Lower lobe of right lung (tissue), 2 donors: ENCODE results near the gene CIAO2B. TPM values are rescaled to one million over a fixed set of nuclear protein-coding genes. Genes with fewer than 3 reads are reported as not detected.
"Not testable (repeated sequence)": the region's sequence is repeated elsewhere in the genome, so short reads cannot be mapped to it uniquely, and the experiment has no call there.

ENCODE experiments used
- ATAC-seq, 2 donors: fragments of 200-7000 bp; cut with Tn5 transposase; one replicate each; pipeline ENCODE4 v1.9.1; 2020 to 2022; ENCODE audit warnings: mild to moderate bottlenecking in 2 of 2, moderate library complexity in 2 of 2
- DNase-seq: peaks from one replicate; pipeline ENCODE4 v3.0.0-alpha.2; 2020
- H3K27ac ChIP-seq: fragments of 200-600 bp; one replicate; pipeline ENCODE4 v1.8.0; 2022
- H3K27me3 ChIP-seq: fragments of 200-600 bp; one replicate; pipeline ENCODE4 v1.8.0; 2022; ENCODE audit warnings: low read depth
- H3K36me3 ChIP-seq: fragments of 200-600 bp; one replicate; pipeline ENCODE4 v1.8.0; 2022; ENCODE audit warnings: mild to moderate bottlenecking
- H3K4me1 ChIP-seq: fragments of 200-600 bp; one replicate; pipeline ENCODE4 v1.8.0; 2022
- H3K4me3 ChIP-seq: fragments of 200-600 bp; one replicate; pipeline ENCODE4 v1.8.0; 2022; ENCODE audit warnings: mild to moderate bottlenecking
- H3K9me3 ChIP-seq: fragments of 200-600 bp; one replicate; pipeline ENCODE4 v1.8.0; 2022
- intact Hi-C: fragments of 100-400 bp; cut with DNase I; formaldehyde crosslinking; loops from one replicate; pipeline ENCODE4 v1.11.0; 2022
- total RNA-seq: library from RNA; stranded (reverse); fragmentation: NEBNext Ultra II Directional; extraction: Animal tissue kit (Norgen Biotek cat#: 25700); gene quantifications from one replicate; pipeline ENCODE4 v1.2.1, GENCODE V29; 2021
- TF ChIP-seq, protein P1 (sequence below): fragments of 200-600 bp; IDR thresholded peaks from one replicate; pipeline ENCODE4 v1.8.0; 2022; ENCODE audit warnings: antibody characterized with exemption, mild to moderate bottlenecking
- donor health status: DM: no; HTN: yes; CAD: no; lungs with severe emphysema.

Gene CIAO2B
- total RNA-seq, 1 donor from 2014 or later: 76.8 TPM

DNA sequence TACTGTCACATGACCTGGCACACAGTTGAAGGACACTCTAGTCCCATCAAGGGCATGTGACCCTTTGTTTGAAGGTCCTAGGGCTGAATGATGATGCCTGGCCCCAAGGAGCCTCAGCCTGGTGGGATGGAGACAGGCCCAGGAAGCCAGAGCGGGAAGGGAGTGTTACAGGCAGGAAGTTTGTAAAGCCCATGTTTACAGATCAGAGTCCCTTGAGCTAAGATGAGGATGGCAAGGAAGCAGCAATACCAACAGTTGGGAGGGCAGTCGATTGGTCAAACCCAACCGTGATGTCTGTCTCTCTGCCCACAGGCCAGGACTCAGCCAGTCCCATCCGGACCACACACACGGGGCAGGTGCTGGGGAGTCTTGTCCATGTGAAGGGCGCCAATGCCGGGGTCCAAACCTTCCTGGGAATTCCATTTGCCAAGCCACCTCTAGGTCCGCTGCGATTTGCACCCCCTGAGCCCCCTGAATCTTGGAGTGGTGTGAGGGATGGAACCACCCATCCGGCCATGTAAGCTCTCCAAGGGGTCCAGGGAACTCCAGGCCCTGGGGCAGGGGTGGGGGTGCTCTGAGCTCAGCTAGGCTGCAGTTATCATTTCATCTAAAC is 3.6 kb upstream of the CIAO2B start:
- no peak overlapping the region for H3K27ac ChIP-seq
- TF ChIP-seq, protein P1, sequence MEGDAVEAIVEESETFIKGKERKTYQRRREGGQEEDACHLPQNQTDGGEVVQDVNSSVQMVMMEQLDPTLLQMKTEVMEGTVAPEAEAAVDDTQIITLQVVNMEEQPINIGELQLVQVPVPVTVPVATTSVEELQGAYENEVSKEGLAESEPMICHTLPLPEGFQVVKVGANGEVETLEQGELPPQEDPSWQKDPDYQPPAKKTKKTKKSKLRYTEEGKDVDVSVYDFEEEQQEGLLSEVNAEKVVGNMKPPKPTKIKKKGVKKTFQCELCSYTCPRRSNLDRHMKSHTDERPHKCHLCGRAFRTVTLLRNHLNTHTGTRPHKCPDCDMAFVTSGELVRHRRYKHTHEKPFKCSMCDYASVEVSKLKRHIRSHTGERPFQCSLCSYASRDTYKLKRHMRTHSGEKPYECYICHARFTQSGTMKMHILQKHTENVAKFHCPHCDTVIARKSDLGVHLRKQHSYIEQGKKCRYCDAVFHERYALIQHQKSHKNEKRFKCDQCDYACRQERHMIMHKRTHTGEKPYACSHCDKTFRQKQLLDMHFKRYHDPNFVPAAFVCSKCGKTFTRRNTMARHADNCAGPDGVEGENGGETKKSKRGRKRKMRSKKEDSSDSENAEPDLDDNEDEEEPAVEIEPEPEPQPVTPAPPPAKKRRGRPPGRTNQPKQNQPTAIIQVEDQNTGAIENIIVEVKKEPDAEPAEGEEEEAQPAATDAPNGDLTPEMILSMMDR: no peak
- no peak for ATAC-seq
- peaks cover 37% of the 10 kb centered on the region for H3K4me1 ChIP-seq
- peaks cover 57% of the 10 kb centered on the region for H3K36me3 ChIP-seq
- H3K27me3 ChIP-seq: no peaks in the 10 kb centered on the region
- no peaks in the 10 kb centered on the region for H3K9me3 ChIP-seq
- H3K4me3 ChIP-seq: no peak overlapping the region
- DNase-seq: no peak
- intact Hi-C loops: no loop called here

DNA sequence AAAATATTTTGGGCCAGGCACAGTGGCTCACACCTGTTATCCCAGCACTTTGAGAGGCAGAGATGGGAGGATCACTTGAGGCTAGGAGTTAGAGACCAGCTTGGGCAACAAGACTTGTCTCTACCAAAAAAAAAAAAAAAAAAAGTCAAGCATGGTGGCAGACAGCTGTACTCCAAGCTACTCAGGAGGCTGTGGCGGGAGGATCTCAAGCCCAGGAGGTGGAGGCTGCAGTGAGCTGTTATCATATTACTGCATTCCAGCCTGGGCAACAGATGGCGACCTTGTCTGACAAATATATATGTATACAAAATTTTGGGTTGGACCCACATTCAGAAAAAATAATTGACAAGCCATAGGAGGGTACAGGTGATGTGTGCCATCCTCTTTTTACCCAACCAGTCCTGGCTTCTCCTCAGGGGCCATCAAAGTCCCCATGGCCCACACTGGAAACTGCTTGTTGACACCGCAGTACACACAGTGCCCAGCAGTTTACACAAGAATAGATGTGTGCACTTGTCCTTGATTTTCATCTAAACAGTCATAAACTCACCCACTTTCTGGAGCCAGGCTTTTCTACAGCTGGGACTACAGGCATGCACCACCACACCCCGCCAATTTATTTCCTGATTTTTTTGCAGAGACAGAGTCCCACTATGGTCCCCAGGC is 2.8 kb upstream of the CIAO2B start:
- ATAC-seq: no peak
- H3K27me3 ChIP-seq: no peaks in the 10 kb centered on the region
- no peak overlapping the region for H3K27ac ChIP-seq
- DNase-seq: no peak
- no peaks in the 10 kb centered on the region for H3K9me3 ChIP-seq
- TF ChIP-seq, protein P1: no peak
- H3K4me1 ChIP-seq: peaks cover 38% of the 10 kb centered on the region
- intact Hi-C loops: no loop called here
- peaks cover 56% of the 10 kb centered on the region for H3K36me3 ChIP-seq
- no peak overlapping the region for H3K4me3 ChIP-seq

GRCh38 chr16:66936462-66936861 is 2.3 kb upstream of the CIAO2B start:
- TF ChIP-seq, protein P1: no peak
- H3K4me1 ChIP-seq: peaks cover 38% of the 10 kb centered on the region
- peaks cover 50% of the 10 kb centered on the region for H3K36me3 ChIP-seq
- no peaks in the 10 kb centered on the region for H3K27me3 ChIP-seq
- ATAC-seq (no peak), DNase-seq (no peak)
- H3K4me3 ChIP-seq: peak overlapping the region; percentile 98
- no peaks in the 10 kb centered on the region for H3K9me3 ChIP-seq
- intact Hi-C loops: no loop called here
- H3K27ac ChIP-seq: no peak overlapping the region

DNA sequence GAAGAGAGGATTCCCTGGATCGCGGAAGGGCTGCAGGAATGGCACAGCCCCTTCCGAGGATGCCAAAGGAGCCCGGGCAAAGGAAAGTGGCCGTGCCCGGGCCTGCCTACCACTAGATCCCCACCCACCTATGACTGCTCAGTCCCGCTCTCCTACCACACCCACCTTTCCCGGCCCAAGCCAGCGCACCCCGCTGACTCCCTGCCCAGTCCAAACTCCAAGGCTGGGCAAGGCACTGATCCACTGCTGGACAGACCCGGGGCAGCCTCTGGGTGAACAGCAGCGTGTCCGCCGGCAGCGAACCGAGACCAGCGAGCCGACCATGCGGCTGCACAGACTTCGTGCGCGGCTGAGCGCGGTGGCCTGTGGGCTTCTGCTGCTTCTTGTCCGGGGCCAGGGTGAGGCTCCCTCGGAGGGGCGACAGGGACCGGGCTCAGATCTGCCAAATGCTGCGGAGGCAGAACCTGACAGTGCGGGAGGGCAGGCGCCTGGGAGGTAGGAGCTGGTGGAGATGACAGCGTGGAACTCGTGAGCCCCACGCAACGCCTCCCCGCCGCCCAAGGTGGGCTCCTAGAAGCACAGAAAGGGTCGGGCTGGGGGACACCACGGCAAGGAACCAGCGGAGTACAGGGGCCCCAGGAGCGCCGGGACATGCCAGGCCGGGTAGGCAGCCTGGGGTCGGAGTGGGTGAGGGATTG is 1.3 kb upstream of the CIAO2B start, which contains the start of gene CES2:
Gene CES2, plus strand, starts transcription at position 203 of the 698 bp plus-strand sequence. Its CDS starts 120 bp downstream, at position 323.
- ATAC-seq: peak; percentile 67 to 75
- peak; percentile 62 for DNase-seq

GRCh38 chr16:66934839-66935313 is 674 bp upstream of the CIAO2B start:
- peak overlapping the region; percentile 98 for H3K4me3 ChIP-seq
- H3K4me1 ChIP-seq: peaks cover 38% of the 10 kb centered on the region
- peak in 1 of 2 donors; percentile 2 for ATAC-seq
- peak overlapping the region; percentile 93 for H3K27ac ChIP-seq
- DNase-seq, H3K9me3 ChIP-seq, intact Hi-C loops, H3K27me3 ChIP-seq: not testable (repeated sequence)
- H3K36me3 ChIP-seq: peaks cover 43% of the 10 kb centered on the region

More for the DNA sequence above, 1.3 kb upstream of the CIAO2B start, which contains the start of gene CES2:
- intact Hi-C loops: no loop called here
- H3K9me3 ChIP-seq: no peaks in the 10 kb centered on the region
- peak within 1 kb of the TSS; percentile 93 for H3K27ac ChIP-seq
- peaks cover 38% of the 10 kb centered on the region for H3K4me1 ChIP-seq
- H3K27me3 ChIP-seq: no peaks in the 10 kb centered on the region
- TF ChIP-seq, protein P1: no peak
- peaks cover 46% of the 10 kb centered on the region for H3K36me3 ChIP-seq
- peak within 1 kb of the TSS; percentile 98 for H3K4me3 ChIP-seq
